K562 (cell line): ENCODE data around the gene AHCYL1. TPM values are rescaled to one million over a fixed set of nuclear protein-coding genes. Genes with fewer than 3 reads are reported as not detected.

Experiments used
- ARID1B ChIP-seq: fragments of 450-650 bp; IDR thresholded peaks from 2 replicates; pipeline ENCODE4 v1.6.1; 2016; ENCODE audit warnings: antibody characterized with exemption, mild to moderate bottlenecking, inconsistent platforms
- ATF7 ChIP-seq: fragments of 450-650 bp; IDR thresholded peaks from 2 replicates; pipeline ENCODE4 v1.7.1; 2014; ENCODE audit warnings: mild to moderate bottlenecking, moderate library complexity
- CBFA2T3 ChIP-seq: fragments of 450-650 bp; IDR thresholded peaks from 2 replicates; pipeline ENCODE4 v1.6.1; 2017
- ETV1 ChIP-seq: fragments of 450-650 bp; conservative IDR thresholded peaks from 2 replicates; pipeline ENCODE4 v1.6.1; 2016; ENCODE audit warnings: missing genetic modification characterization, control low read depth, low read depth, missing compliant biosample characterization
- FOXA1 ChIP-seq: fragments of 450-650 bp; IDR thresholded peaks from 2 replicates; pipeline ENCODE4 v1.6.1; 2016; ENCODE audit warnings: mild to moderate bottlenecking, borderline replicate concordance
- FOXK1 ChIP-seq: sonication (generic); formaldehyde crosslinking; IDR thresholded peaks from 2 replicates; pipeline ENCODE4 v1.8.0; 2022; ENCODE audit warnings: missing genetic modification reagents, mild to moderate bottlenecking, borderline replicate concordance
- MCM7 ChIP-seq, 2 experiments: fragments of 450-650 bp; IDR thresholded peaks; 2 replicates each; pipeline ENCODE4 v1.6.1; 2016 to 2018
- MEIS2 ChIP-seq: fragments of 450-650 bp; IDR thresholded peaks from 2 replicates; pipeline ENCODE4 v1.6.1; 2014; ENCODE audit warnings: mild to moderate bottlenecking; ENCODE audit not compliant: partially characterized antibody
- NCOR1 ChIP-seq: fragments of 450-650 bp; IDR thresholded peaks from 2 replicates; pipeline ENCODE4 v1.6.1; 2016; ENCODE audit warnings: mild to moderate bottlenecking, moderate library complexity
- POLR3A ChIP-seq: IDR thresholded peaks from 2 replicates; pipeline ENCODE4 v1.6.1; 2011; ENCODE audit warnings: borderline replicate concordance, mild to moderate bottlenecking, moderate library complexity; ENCODE audit not compliant: insufficient read length, insufficient read depth; ENCODE audit errors: extremely low read depth
- PYGO2 ChIP-seq: fragments of 450-650 bp; IDR thresholded peaks from 2 replicates; pipeline ENCODE4 v1.6.1; 2016; ENCODE audit warnings: mild to moderate bottlenecking, missing genetic modification characterization, moderate library complexity, missing compliant biosample characterization
- SRF ChIP-seq, 2 experiments: fragments of 250-450, 450-650 bp in 1 of 2; sonication (Bioruptor Pico) in 1 of 2; sonication (generic) in 1 of 2; formaldehyde crosslinking; IDR thresholded peaks; 2 replicates each; pipeline versions ENCODE4 v1.5.0 to v1.5.1; 2020 to 2022; ENCODE audit warnings: mild to moderate bottlenecking in 1 of 2, missing genetic modification reagents in 1 of 2
- TEAD4 ChIP-seq, 2 experiments: sonication (generic) in 1 of 2; formaldehyde crosslinking in 1 of 2; IDR thresholded peaks; 2 replicates each; pipeline versions ENCODE4 v1.6.1 to v1.8.0; 2012 to 2022; ENCODE audit warnings: borderline replicate concordance in 1 of 2, inconsistent platforms in 1 of 2, low read length in 1 of 2, mild to moderate bottlenecking in 1 of 2, missing genetic modification reagents in 1 of 2
- XRCC4 ChIP-seq: IDR thresholded peaks from one replicate; pipeline ENCODE4 v1.6.1; 2011; ENCODE audit not compliant: insufficient read depth, insufficient read length; ENCODE audit errors: extremely low read depth
- ZKSCAN3 ChIP-seq: fragments of 250-450 bp; sonication (Bioruptor Pico); IDR thresholded peaks from 2 replicates; pipeline ENCODE4 v1.4.0; 2020
- polyA plus RNA-seq, 8 experiments: library from polyadenylated mRNA; depleted of rRNA in 4 of 8; stranded (reverse) in 5 of 8; unstranded in 3 of 8; fragments of >200 nt; fragmentation: Nextera tagmentation in 2 of 8; fragmentation: Illumina TruSeq in 1 of 8; extraction: Ambion mirVana in 2 of 8; extraction: Trizol in 1 of 8; gene quantifications; 2 replicates each; pipeline versions ENCODE4 v1.2.1 to v1.2.3, GENCODE V29; 2011 to 2014; ENCODE audit warnings: inconsistent platforms in 1 of 8, missing spikeins in 1 of 8
- total RNA-seq, 7 experiments: library from RNA; depleted of rRNA in 6 of 7; stranded (reverse); fragments of >200 nt in 6 of 7; fragmentation: Illumina TruSeq in 2 of 7; extraction: Trizol in 2 of 7; gene quantifications; 2 replicates each; pipeline versions ENCODE4 v1.2.1 to v1.2.3, GENCODE V29; 2011 to 2021; ENCODE audit warnings: low replicate concordance in 1 of 7

The AHCYL1 gene
- total and polyA plus RNA-seq, 9 of the 15 experiments (the other 6 are each of a cell fraction or from before 2014, with no cell fraction given): 27.3 to 118 (median 44.5) TPM

GRCh38 chr1:109942434-109942833 is 42.1 kb upstream of the AHCYL1 start (continued):
- TF ChIP-seq XRCC4 (no peak), MCM7 (IDR thresholded peaks at IDR 0.05) (no peak), NCOR1 (peak; percentile 5; the same call in 1 of the 2 replicates), ETV1 (tag) (no peak), ARID1B (peak; percentile 73), ZKSCAN3 (CRISPR knock-in tag) (no peak), FOXA1 (no peak), POLR3A (no peak), FOXK1 (CRISPR knock-in tag) (no peak), TEAD4 (IDR thresholded peaks at IDR 0.05; ENCODE audit: low read length) (peak; percentile 20; the same call in 1 of the 2 replicates), TEAD4 (CRISPR knock-in tag; IDR thresholded peaks at IDR 0.05; ENCODE audit: borderline replicate concordance) (no peak), SRF (CRISPR knock-in tag; IDR thresholded peaks at IDR 0.05) (0 out of 4 replicates have a peak, but pooled peaks of 1 of the 2 experiments have one; percentile 26), CBFA2T3 (peak; percentile 54; the same call in 1 of the 2 replicates), MEIS2 (peak; percentile 12), ATF7 (no peak), PYGO2 (no peak)
